ENCODE data around the gene ALK.

- TF ChIP-seq CTCF (IDR thresholded peaks at IDR 0.05; ENCODE audit: low read depth, low read length) (no peak), EZH2phosphoT487 (IDR thresholded peaks at IDR 0.05; ENCODE audit: low read depth) (no peak)
Measured at GRCh38 chr2:29916571-29916970, 4.8 kb downstream of the ALK start.
